Endothelial cell of umbilical vein (primary cell): Measurements from ENCODE around the gene CRP. TPM values are rescaled to one million over a fixed set of nuclear protein-coding genes. Genes with fewer than 3 reads are reported as not detected.

ENCODE experiments used
- BruUV-seq: library from RNA; stranded (reverse); fragments of 400-500 nt; replicated peaks from 2 replicates; lab custom pipeline; 2021; lab: Mats Ljungman, UMichigan
- CTCF ChIA-PET: fragments of 300-600, 350-600 bp; sonication (Branson Sonifier 250); formaldehyde crosslinking; loops from one replicate; lab custom pipeline; 2021; ENCODE audit warnings: antibody characterized with exemption, inconsistent platforms; lab: Charles Lee
- POLR2A ChIA-PET: fragments of 300-600, 350-600 bp; sonication (Branson Sonifier 250); formaldehyde crosslinking; loops from one replicate; lab custom pipeline; 2021; ENCODE audit warnings: antibody characterized with exemption, inconsistent platforms; lab: Charles Lee
- DNase-seq: peaks from one replicate; pipeline ENCODE4 v3.0.0-alpha.2; 2011; ENCODE audit warnings: low read depth, low spot score
- FAIRE-seq: peaks from 2 replicates; lab custom pipeline; 2011; peaks lifted over from hg19 to GRCh38; lab: Jason Lieb, UNC
- H2AFZ ChIP-seq: 2 replicates; pipeline ENCODE4 v1.6.0; 2012; ENCODE audit warnings: low read depth, low read length, control low read depth, inconsistent platforms
- H3K27ac ChIP-seq: 2 replicates; pipeline ENCODE4 v1.5.1; 2011; ENCODE audit warnings: low read depth, mild to moderate bottlenecking, control low read depth, low read length, moderate library complexity; ENCODE audit not compliant: insufficient read depth
- H3K27me3 ChIP-seq, 2 experiments: 2 replicates each; pipeline versions ENCODE4 v1.6.0 to v1.6.1; 2011; ENCODE audit warnings: low read length in 2 of 2, mixed read lengths in 1 of 2; ENCODE audit not compliant: control insufficient read depth in 2 of 2, insufficient read depth in 2 of 2
- H3K36me3 ChIP-seq, 2 experiments: 2 replicates in 1 of 2; 3 replicates in 1 of 2; pipeline ENCODE4 v1.5.1; 2011; ENCODE audit warnings: low read length in 2 of 2, mild to moderate bottlenecking in 1 of 2, moderate library complexity in 1 of 2; ENCODE audit not compliant: control insufficient read depth in 2 of 2, insufficient read depth in 2 of 2; ENCODE audit errors: extremely low read depth in 1 of 2
- H3K4me1 ChIP-seq: 3 replicates; pipeline ENCODE4 v1.5.1; 2011; ENCODE audit warnings: mild to moderate bottlenecking, low read length; ENCODE audit not compliant: control insufficient read depth, insufficient read depth; ENCODE audit errors: extremely low read depth
- H3K4me2 ChIP-seq: 2 replicates; pipeline ENCODE4 v1.6.1; 2011; ENCODE audit warnings: low read length, control low read depth, mixed read lengths; ENCODE audit not compliant: insufficient read depth
- H3K4me3 ChIP-seq, 3 experiments: fragments of 200-600 bp in 1 of 3; sonication (generic), shearing (Covaris generic) in 1 of 3; replicated peaks in 1 of 3; 2 replicates each; pipeline ENCODE4 v1.5.1; 2011 to 2016; ENCODE audit warnings: control low read depth in 3 of 3, low read length in 3 of 3, mild to moderate bottlenecking in 2 of 3, inconsistent platforms in 1 of 3, low read depth in 1 of 3, moderate library complexity in 1 of 3; ENCODE audit not compliant: insufficient read depth in 1 of 3
- H3K79me2 ChIP-seq: 2 replicates; pipeline ENCODE4 v1.6.0; 2012; ENCODE audit warnings: low read length, inconsistent platforms; ENCODE audit not compliant: control insufficient read depth, insufficient read depth
- H3K9ac ChIP-seq: replicated peaks from 2 replicates; pipeline ENCODE3; 2011; ENCODE audit warnings: low read length, control low read depth; ENCODE audit not compliant: insufficient read depth; ENCODE audit errors: extremely low read depth
- H3K9me1 ChIP-seq: replicated peaks from 3 replicates; pipeline ENCODE4 v1.6.0; 2011; ENCODE audit warnings: mild to moderate bottlenecking, low read length; ENCODE audit not compliant: control insufficient read depth, insufficient read depth; ENCODE audit errors: extremely low read depth
- H3K9me3 ChIP-seq: replicated peaks from 2 replicates; pipeline ENCODE4 v1.5.1; 2012; ENCODE audit warnings: low read length, inconsistent platforms; ENCODE audit not compliant: control insufficient read depth, insufficient read depth
- H4K20me1 ChIP-seq: replicated peaks from 2 replicates; pipeline ENCODE3; 2011; ENCODE audit warnings: mild to moderate bottlenecking, low read length; ENCODE audit not compliant: control insufficient read depth, insufficient read depth; ENCODE audit errors: extremely low read depth
- CTCF ChIP-seq, 2 donors: IDR thresholded peaks; 1 replicate in 1 of 2; 2 replicates in 1 of 2; pipeline ENCODE4 v1.5.1; 2011; ENCODE audit warnings: low read length in 2 of 2, mild to moderate bottlenecking in 2 of 2, moderate library complexity in 2 of 2, control low read depth in 1 of 2, inconsistent platforms in 1 of 2, low read depth in 1 of 2; ENCODE audit not compliant: insufficient read depth in 1 of 2; ENCODE audit errors: extremely low read depth in 1 of 2
- EZH2 ChIP-seq: IDR thresholded peaks from 2 replicates; pipeline ENCODE4 v1.6.1; 2012; ENCODE audit warnings: borderline replicate concordance, low read depth, mild to moderate bottlenecking, moderate library complexity, low read length, inconsistent platforms; ENCODE audit not compliant: severe bottlenecking
- FOS ChIP-seq: IDR thresholded peaks from 2 replicates; pipeline ENCODE4 v1.6.1; 2011; ENCODE audit warnings: mild to moderate bottlenecking, low read length, moderate library complexity, borderline replicate concordance; ENCODE audit not compliant: insufficient read depth
- GATA2 ChIP-seq: IDR thresholded peaks from 2 replicates; pipeline ENCODE4 v1.7.0; 2011; ENCODE audit warnings: low read depth, mild to moderate bottlenecking, moderate library complexity, mixed read lengths, low read length; ENCODE audit not compliant: insufficient read length, insufficient read depth
- JUN ChIP-seq: IDR thresholded peaks from 2 replicates; pipeline ENCODE4 v1.6.1; 2011; ENCODE audit warnings: borderline replicate concordance, low read depth; ENCODE audit not compliant: insufficient read length, insufficient read depth
- MAX ChIP-seq: IDR thresholded peaks from 2 replicates; pipeline ENCODE4 v1.6.1; 2011; ENCODE audit not compliant: insufficient read depth, insufficient read length
- MYC ChIP-seq: IDR thresholded peaks from one replicate; pipeline ENCODE4 v1.6.1; 2011; ENCODE audit warnings: mild to moderate bottlenecking, low read depth, low read length
- POLR2A ChIP-seq: IDR thresholded peaks from 2 replicates; pipeline ENCODE4 v1.6.1; 2012; ENCODE audit warnings: low read depth, mild to moderate bottlenecking, control low read depth, low read length
- POLR2AphosphoS5 ChIP-seq: IDR thresholded peaks from 2 replicates; pipeline ENCODE4 v1.6.1; 2012; ENCODE audit warnings: low read depth, mild to moderate bottlenecking, control low read depth, low read length, moderate library complexity; ENCODE audit not compliant: insufficient read depth
- dilution Hi-C: fragments of 300-500 bp; cut with MboI; formaldehyde crosslinking; loops from one replicate; pipeline ENCODE4 v1.15.0; 2019; ENCODE audit warnings: low sequenced_read_pairs; ENCODE audit not compliant: extremely low pct_ligation_motif_present
- intact Hi-C: fragments of 100-400 bp; cut with micrococcal nuclease; formaldehyde crosslinking; loops from one replicate; pipeline ENCODE4 v1.10.0; 2022
- polyA plus RNA-seq, 4 experiments: library from polyadenylated mRNA; depleted of rRNA in 3 of 4; stranded (reverse) in 3 of 4; unstranded in 1 of 4; fragments of >200 nt; gene quantifications; 2 replicates each; pipeline versions ENCODE4 v1.2.1 to v1.2.3, GENCODE V29; 2011 to 2012; ENCODE audit warnings: missing spikeins in 1 of 4
- total RNA-seq: library from RNA; stranded (reverse); gene quantifications from 2 replicates; pipeline ENCODE4 v1.2.3, GENCODE V29; 2021

CRP gene
- total and polyA plus RNA-seq, 2 donors (not counting 3 experiments of a cell fraction or from before 2014, with no cell fraction given) = not detected

DNA sequence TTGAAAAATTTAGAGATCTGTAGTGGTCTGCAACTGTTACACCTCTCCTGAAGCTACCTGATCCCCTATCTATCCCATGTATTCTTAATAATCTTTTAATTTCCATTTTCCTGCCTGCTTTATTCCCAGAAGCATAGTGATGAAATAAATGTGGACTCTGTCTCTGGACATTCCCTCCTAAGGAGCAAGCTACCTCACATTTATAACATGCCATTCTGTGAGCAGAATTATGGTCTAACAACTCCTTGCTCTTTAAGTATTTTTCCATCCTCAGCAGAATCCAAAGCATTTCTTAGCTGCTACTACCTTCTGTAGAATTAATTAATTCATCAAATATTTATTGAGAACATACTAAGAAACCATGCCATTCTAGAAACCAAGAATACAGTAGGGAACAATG lies 15.1 kb downstream of the CRP start:
- no peaks in the 10 kb centered on the region for H3K9me1 ChIP-seq
- BruUV-seq = no TSS peak
- no peak overlapping the region for H3K4me2 ChIP-seq
- ChIA-PET POLR2A (no interaction called here), CTCF (no interaction called here)
- dilution Hi-C loops = no loop called here
- no peaks in the 10 kb centered on the region for H3K36me3 ChIP-seq
- no peaks in the 10 kb centered on the region for H3K79me2 ChIP-seq
- H3K27ac ChIP-seq = no peak overlapping the region
- intact Hi-C loops = no loop called here
- no peak overlapping the region for H2AFZ ChIP-seq
- no peaks in the 10 kb centered on the region for H3K4me1 ChIP-seq
- no peaks in the 10 kb centered on the region for H3K9me3 ChIP-seq
- FAIRE-seq (no peak), DNase-seq (no peak)
- no peak for TF ChIP-seq MAX
- no peak for TF ChIP-seq FOS
- TF ChIP-seq POLR2A = no peak
- TF ChIP-seq CTCF (IDR thresholded peaks at IDR 0.05; ENCODE audit: extremely low read depth in 1 of 2, insufficient read depth in 1 of 2, low read depth in 1 of 2, low read length in 2 of 2) = no peak
- no peak for TF ChIP-seq JUN
- TF ChIP-seq POLR2AphosphoS5 = no peak
- no peak for TF ChIP-seq EZH2
- no peak for TF ChIP-seq MYC
- no peak for TF ChIP-seq GATA2
- H3K4me3 ChIP-seq = no peak overlapping the region
- no peaks in the 10 kb centered on the region for H3K27me3 ChIP-seq
- no peaks in the 10 kb centered on the region for H4K20me1 ChIP-seq
- no peak overlapping the region for H3K9ac ChIP-seq
